NCI-H2196 (cell line): ENCODE results near the gene SHISA9.

Experiments
- DNase-seq: peaks from one replicate; lab custom pipeline; 2025; ENCODE audit not compliant: unreplicated experiment; lab: John Stamatoyannopoulos, UW

SHISA9 gene

DNA sequence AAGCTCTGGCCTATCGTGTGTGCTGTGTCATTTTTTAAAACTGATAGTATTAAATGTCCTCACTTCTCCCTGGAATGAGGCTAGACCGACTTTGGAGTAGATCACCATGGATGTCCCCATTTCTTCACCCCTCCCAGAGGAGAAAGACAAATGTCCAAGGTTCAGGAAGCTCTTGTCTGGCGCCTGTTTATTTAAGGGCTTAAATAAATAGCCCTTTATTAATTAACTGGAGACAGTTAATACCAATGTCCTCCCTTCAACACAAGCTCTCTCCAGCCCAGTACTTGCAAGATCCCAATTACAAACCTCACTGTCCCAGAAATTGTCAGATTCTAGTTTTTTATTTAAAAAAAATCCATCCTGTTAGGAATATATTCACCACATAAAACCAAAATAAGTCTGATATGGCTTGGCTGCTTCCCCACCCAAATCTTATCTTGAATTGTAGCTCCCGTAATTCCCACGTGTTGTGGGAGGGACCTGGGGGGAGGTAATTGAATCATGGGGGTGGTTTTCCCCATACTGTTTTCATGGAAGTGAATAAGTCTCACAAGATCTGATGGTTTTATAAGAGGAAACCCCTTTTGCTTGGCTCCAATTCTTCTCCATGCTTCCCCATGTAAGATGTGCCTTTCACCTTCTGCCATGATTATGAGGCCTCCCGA is 344.4 kb downstream of the SHISA9 start:
- DNase-seq, result no peak

GRCh38 chr16:13254998-13255614 is 353.7 kb downstream of the SHISA9 start:
- no peak for DNase-seq

GRCh38 chr16:13262270-13263090 is 361.1 kb downstream of the SHISA9 start:
- no peak for DNase-seq

GRCh38 chr16:13264749-13265552 is 363.6 kb downstream of the SHISA9 start:
- no peak for DNase-seq

DNA sequence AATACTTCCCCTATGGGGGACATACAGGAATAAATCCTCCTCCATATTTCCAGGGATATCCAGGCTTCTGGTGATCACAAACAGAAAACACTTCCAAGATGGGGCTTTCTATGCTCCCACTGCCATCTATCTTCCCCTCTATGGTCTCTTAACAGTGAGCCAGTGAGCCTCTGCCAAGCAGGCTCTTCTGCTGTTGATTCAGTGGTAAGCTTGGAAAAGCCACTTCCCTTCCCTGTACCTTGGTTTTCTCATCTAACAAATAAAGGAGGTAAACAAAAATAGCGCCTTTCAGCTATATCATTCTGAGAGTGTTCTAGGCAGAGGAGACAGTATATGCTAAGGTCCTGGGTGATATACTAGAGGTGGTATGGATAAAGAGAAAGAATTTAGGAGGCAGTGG is 368.0 kb downstream of the SHISA9 start:
- no peak for DNase-seq

- DNase-seq, result no peak
These were observed 368.6 kb downstream of the SHISA9 start for GRCh38 chr16:13269905-13270528.

GRCh38 chr16:13270602-13271001 is 369.2 kb downstream of the SHISA9 start:
- DNase-seq, result no peak

GRCh38 chr16:13289515-13289914 is 388.1 kb downstream of the SHISA9 start:
- no peak for DNase-seq
